Lower leg skin (tissue), 3 donors: Measurements from ENCODE around the gene AFAP1L1.

ENCODE experiments used
- CTCF ChIP-seq, 3 donors: fragments of 450-650 bp; IDR thresholded peaks; one replicate each; pipeline ENCODE4 v1.5.1; 2016; ENCODE audit warnings: antibody characterized with exemption in 3 of 3, mild to moderate bottlenecking in 3 of 3, moderate library complexity in 2 of 3
- POLR2A ChIP-seq, 2 donors: fragments of 450-650 bp; IDR thresholded peaks; one replicate each; pipeline ENCODE4 v1.6.1; 2016 to 2017; ENCODE audit warnings: antibody characterized with exemption in 2 of 2, mild to moderate bottlenecking in 1 of 2, moderate library complexity in 1 of 2

- no peak for TF ChIP-seq CTCF (IDR thresholded peaks at IDR 0.05)
- no peak for TF ChIP-seq POLR2A (IDR thresholded peaks at IDR 0.05)
Observed at GRCh38 chr5:149271195-149271715, 404 bp upstream of the AFAP1L1 start.
